Heart right ventricle (tissue), 16 donors: Measurements from ENCODE around the gene SLC31A1. TPM values are rescaled to one million over a fixed set of nuclear protein-coding genes. Genes with fewer than 3 reads are reported as not detected.
"Not testable (repeated sequence)": the region's sequence is repeated elsewhere in the genome, so short reads cannot be mapped to it uniquely, and the experiment has no call there.

ENCODE experiments used
- ATAC-seq, 8 donors: fragments of 200-7000 bp; cut with Tn5 transposase; one replicate each; pipeline ENCODE4 v1.9.1; 2020; ENCODE audit warnings: mild to moderate bottlenecking in 8 of 8, moderate library complexity in 8 of 8, moderate number of reproducible peaks in 1 of 8
- DNase-seq, 2 donors: peaks; one replicate each; pipeline ENCODE4 v3.0.0-alpha.2; 2020
- H3K27ac ChIP-seq, 10 donors: fragments of 200-600 bp; sonication (generic) in 2 of 10; one replicate each; pipeline versions ENCODE4 v1.5.0 to v1.8.0; 2020 to 2022; ENCODE audit warnings: mild to moderate bottlenecking in 3 of 10
- H3K27me3 ChIP-seq, 7 donors: fragments of 200-600 bp; one replicate each; pipeline ENCODE4 v1.8.0; 2021 to 2022; ENCODE audit warnings: mild to moderate bottlenecking in 2 of 7
- H3K36me3 ChIP-seq, 9 donors: fragments of 200-600 bp; sonication (generic) in 1 of 9; one replicate each; pipeline versions ENCODE4 v1.5.0 to v1.8.0; 2020 to 2022; ENCODE audit warnings: mild to moderate bottlenecking in 2 of 9
- H3K4me1 ChIP-seq, 9 donors: fragments of 200-600 bp; sonication (generic) in 1 of 9; one replicate each; pipeline versions ENCODE4 v1.5.0 to v1.8.0; 2020 to 2022; ENCODE audit warnings: mild to moderate bottlenecking in 4 of 9
- H3K4me3 ChIP-seq, 10 donors: fragments of 200-600 bp; sonication (generic) in 2 of 10; one replicate each; pipeline versions ENCODE4 v1.5.0 to v1.8.0; 2020 to 2022; ENCODE audit warnings: mild to moderate bottlenecking in 7 of 10, moderate library complexity in 2 of 10
- H3K9me3 ChIP-seq, 11 donors: fragments of 200-600 bp in 10 of 11; sonication (generic) in 2 of 11; one replicate each; pipeline versions ENCODE4 v1.5.0 to v1.8.0; 2013 to 2022; ENCODE audit warnings: mild to moderate bottlenecking in 2 of 11, control low read depth in 1 of 11, moderate library complexity in 1 of 11
- CTCF ChIP-seq, 9 donors: fragments of 200-600 bp; sonication (generic) in 2 of 9; IDR thresholded peaks; one replicate each; pipeline versions ENCODE4 v1.5.0 to v1.8.0; 2021 to 2022; ENCODE audit warnings: antibody characterized with exemption in 9 of 9, mild to moderate bottlenecking in 5 of 9, moderate library complexity in 1 of 9
- WGBS, 2 donors: extraction: QIAGEN DNeasy Blood & Tissue Kit; methylation state at CpG; one replicate each; pipeline ENCODE4 v1.1.7; 2013; ENCODE audit warnings: inconsistent platforms in 1 of 2; 5-methylcytosine and 5-hydroxymethylcytosine counted together
- intact Hi-C, 10 donors: fragments of 100-400 bp; cut with DNase I; formaldehyde crosslinking; loops; one replicate each; pipeline versions ENCODE4 v1.11.1 to v1.14.2; 2022
- polyA plus RNA-seq, 2 donors: library from polyadenylated mRNA; stranded (reverse); fragments of 200-250 nt; gene quantifications; one replicate each; pipeline ENCODE4 v1.2.3, GENCODE V29; 2013
- total RNA-seq, 10 donors: library from RNA; stranded (reverse); fragmentation: NEBNext Ultra II Directional in 3 of 10; extraction: Animal tissue kit (Norgen Biotek cat#: 25700) in 3 of 10; gene quantifications; one replicate each; pipeline versions ENCODE4 v1.2.1 to v1.2.4, GENCODE V29; 2021 to 2023
- donor health status: Arrhythmogenic right ventricular cardiomyopathy.
- donor health status: ischemic (EF 13 %, LVEDD 7.1; RV severe dilation, severe dysfunction).
- donor health status: healthy with polysubstance abuse.
- donor health status: DM: no; HTN: yes; CAD: no.
- donor health status: DM: no; HTN: no; CAD: no.
- donor health status: ischemic (EF 25% LVEDD 6.9; RV normal size, moderate dysfunction).
- donor health status: ischemic (EF 25% LVEDD 5.7; RV mildly dilated, moderate dysfunction).
- donor health status: healthy.
- donor health status: DM: yes; HTN: yes; CAD: no.
- donor health status: Ischemic cardiomyopathy.
- donor health status: ischemic (EF 35%, LVEDD 5.7; RV mildly dilated, moderate dysfunction).
- donor health status: nonischemic (EF 11% LVEDD 7.7; RV severe dilation, severe dysfunction).
- donor health status: DM: yes; HTN: yes; CAD: no.
- donor health status: PGD.
- donor health status: ischemic (EF 29% LVEDD 5.4; RV normal size, mild dysfunction).
- donor health status: nonischemic (EF 23%, LVEDD 6.1; RV moderate dilation, normal function).

Gene SLC31A1
- total and polyA plus RNA-seq, 12 donors: 3.6 to 18.4 (median 10.9) TPM

GRCh38 chr9:113290052-113290607, 68.8 kb downstream of the SLC31A1 start:
- H3K9me3 ChIP-seq: no peaks in the 10 kb centered on the region
- ATAC-seq: no peak
- no peak for TF ChIP-seq CTCF (IDR thresholded peaks at IDR 0.05)
- intact Hi-C loops: loop anchor here in 2 of 10 donors (10.0 kb wide), 2 partner anchors 65 to 375 kb away; no protein-coding TSS in a partner anchor
- 95 to 97% methylated on average over 6 of the region's 6 CpGs for WGBS, 2 donors
- no peak overlapping the region for H3K4me3 ChIP-seq
- H3K36me3 ChIP-seq: peaks cover 0 to 90% (median 54%) of the 10 kb centered on the region in 9 donors
- H3K27me3 ChIP-seq: no peaks in the 10 kb centered on the region
- peaks cover 0 to 15% (median 0%) of the 10 kb centered on the region in 9 donors for H3K4me1 ChIP-seq
- DNase-seq: no peak
- peak overlapping the region in 1 of 10 donors; percentile 56 for H3K27ac ChIP-seq

- peaks cover 0 to 15% (median 0%) of the 10 kb centered on the region in 9 donors for H3K4me1 ChIP-seq
- TF ChIP-seq CTCF (IDR thresholded peaks at IDR 0.05): no peak
- ATAC-seq (no peak), DNase-seq (no peak)
- H3K27ac ChIP-seq: no peak overlapping the region
- WGBS, 2 donors: 93 to 95% methylated on average over 7 of the region's 7 CpGs
- intact Hi-C loops: loop anchor here in 2 of 10 donors (10.0 kb wide), 2 partner anchors 61 to 371 kb away; no protein-coding TSS in a partner anchor
- no peaks in the 10 kb centered on the region for H3K9me3 ChIP-seq
- no peak overlapping the region for H3K4me3 ChIP-seq
- no peaks in the 10 kb centered on the region for H3K27me3 ChIP-seq
- H3K36me3 ChIP-seq: peaks cover 0 to 58% (median 32%) of the 10 kb centered on the region in 9 donors
These were observed 72.0 kb downstream of the SLC31A1 start for GRCh38 chr9:113293285-113293878.

- not testable (repeated sequence) for ATAC-seq, H3K4me3 ChIP-seq, H3K27me3 ChIP-seq, H3K9me3 ChIP-seq, H3K27ac ChIP-seq, H3K4me1 ChIP-seq, DNase-seq
- 91 to 92% methylated on average over 8 of the region's 8 CpGs for WGBS, 2 donors
- intact Hi-C loops: loop anchor here in 2 of 10 donors (10.0 kb wide), 2 partner anchors 59 to 369 kb away; no protein-coding TSS in a partner anchor
- H3K36me3 ChIP-seq: peaks cover 0 to 29% (median 16%) of the 10 kb centered on the region in 9 donors
These were observed 74.9 kb downstream of the SLC31A1 start for GRCh38 chr9:113296247-113296646.

GRCh38 chr9:113296796-113297558, 75.6 kb downstream of the SLC31A1 start:
- no peak for ATAC-seq
- Histone ChIP-seq H3K9me3 (no peaks in the 10 kb centered on the region), H3K4me1 (peaks cover 0 to 9% (median 0%) of the 10 kb centered on the region in 9 donors), H3K4me3 (no peak overlapping the region), H3K27me3 (no peaks in the 10 kb centered on the region), H3K27ac (no peak overlapping the region), H3K36me3 (peaks cover 0 to 22% (median 9%) of the 10 kb centered on the region in 9 donors)
- TF ChIP-seq CTCF (IDR thresholded peaks at IDR 0.05): no peak
- intact Hi-C loops: loop anchor here in 2 of 10 donors (10.0 kb wide), 2 partner anchors 58 to 368 kb away; no protein-coding TSS in a partner anchor
- DNase-seq: no peak
- 73 to 76% methylated on average over 9 of the region's 9 CpGs for WGBS, 2 donors
